WTC11 (cell line): ENCODE results near the gene EPHA1. TPM values are rescaled to one million over a fixed set of nuclear protein-coding genes. Genes with fewer than 3 reads are reported as not detected.

Experiments
- ATAC-seq: fragments of 200-7000 bp; cut with Tn5 transposase; 2 replicates; pipeline ENCODE4 v1.10.0; 2021; ENCODE audit warnings: mild to moderate bottlenecking, moderate library complexity
- CTCF ChIA-PET: fragments of 300-600 bp; sonication (Branson Sonifier 250); formaldehyde crosslinking; loops from one replicate; lab custom pipeline; 2021; ENCODE audit warnings: antibody characterized with exemption; lab: Charles Lee
- POLR2A ChIA-PET: fragments of 350-600 bp; sonication (Branson Sonifier 250); formaldehyde crosslinking; loops from one replicate; lab custom pipeline; 2021; ENCODE audit warnings: antibody characterized with exemption; lab: Charles Lee
- DNase-seq: peaks from one replicate; pipeline ENCODE4 v3.0.0; 2021; ENCODE audit warnings: low spot score
- H3K27ac Mint-ChIP-seq: 2 replicates; pipeline ENCODE4 v1.8.0; 2021; ENCODE audit warnings: mixed read lengths
- H3K27me3 Mint-ChIP-seq: 2 replicates; pipeline ENCODE4 v1.8.0; 2021; ENCODE audit warnings: low read depth, mild to moderate bottlenecking, moderate library complexity, mixed read lengths
- H3K36me3 Mint-ChIP-seq: 2 replicates; pipeline ENCODE4 v1.8.0; 2021; ENCODE audit warnings: mixed read lengths
- H3K4me1 Mint-ChIP-seq: 2 replicates; pipeline ENCODE4 v1.8.0; 2022; ENCODE audit warnings: mixed read lengths
- H3K4me3 Mint-ChIP-seq: 2 replicates; pipeline ENCODE4 v1.8.0; 2021; ENCODE audit warnings: mild to moderate bottlenecking, moderate library complexity, mixed read lengths
- H3K9me3 Mint-ChIP-seq: 2 replicates; pipeline ENCODE4 v1.8.0; 2021; ENCODE audit warnings: mixed read lengths
- ATF1 ChIP-seq: sonication (generic); formaldehyde crosslinking; IDR thresholded peaks from 2 replicates; pipeline ENCODE4 v1.8.1; 2023; ENCODE audit warnings: mild to moderate bottlenecking, moderate library complexity, missing genetic modification reagents
- CREM ChIP-seq: sonication (generic); formaldehyde crosslinking; IDR thresholded peaks from 2 replicates; pipeline ENCODE4 v1.8.1; 2022; ENCODE audit warnings: mild to moderate bottlenecking, missing genetic modification reagents, moderate library complexity
- ELF4 ChIP-seq: sonication (generic); formaldehyde crosslinking; IDR thresholded peaks from 2 replicates; pipeline ENCODE4 v1.8.1; 2022; ENCODE audit warnings: low read depth, mild to moderate bottlenecking, moderate library complexity, missing genetic modification reagents
- ETV6 ChIP-seq: sonication (generic); formaldehyde crosslinking; IDR thresholded peaks from 2 replicates; pipeline ENCODE4 v1.8.1; 2022; ENCODE audit warnings: mild to moderate bottlenecking, missing genetic modification reagents
- FOXP1 ChIP-seq: sonication (generic); formaldehyde crosslinking; IDR thresholded peaks from 2 replicates; pipeline ENCODE4 v1.8.0; 2022; ENCODE audit warnings: missing genetic modification reagents, mild to moderate bottlenecking, moderate library complexity, borderline replicate concordance
- GABPB1 ChIP-seq: sonication (generic); formaldehyde crosslinking; IDR thresholded peaks from 2 replicates; pipeline ENCODE4 v1.8.1; 2023; ENCODE audit warnings: mild to moderate bottlenecking, missing genetic modification reagents
- MXD4 ChIP-seq: fragments of 250-450 bp; sonication (Bioruptor Pico); IDR thresholded peaks from 2 replicates; pipeline ENCODE4 v1.8.0; 2021; ENCODE audit warnings: mild to moderate bottlenecking, moderate library complexity, borderline replicate concordance
- NFE2L1 ChIP-seq: sonication (generic); formaldehyde crosslinking; IDR thresholded peaks from 2 replicates; pipeline ENCODE4 v1.8.1; 2023; ENCODE audit warnings: missing genetic modification reagents
- NR2C2 ChIP-seq: sonication (generic); formaldehyde crosslinking; IDR thresholded peaks from 2 replicates; pipeline ENCODE4 v1.8.0; 2022; ENCODE audit warnings: mild to moderate bottlenecking, missing genetic modification reagents
- OVOL2 ChIP-seq: fragments of 250-450 bp; sonication (Bioruptor Pico); IDR thresholded peaks from 2 replicates; pipeline ENCODE4 v1.9.0; 2021; ENCODE audit warnings: mild to moderate bottlenecking, borderline replicate concordance
- PRRX2 ChIP-seq: fragments of 250-450 bp; sonication (Bioruptor Pico); IDR thresholded peaks from 2 replicates; pipeline ENCODE4 v1.8.0; 2021; ENCODE audit warnings: mild to moderate bottlenecking
- RELA ChIP-seq: sonication (generic); formaldehyde crosslinking; IDR thresholded peaks from 2 replicates; pipeline ENCODE4 v1.8.1; 2022; ENCODE audit warnings: missing genetic modification reagents, mild to moderate bottlenecking, borderline replicate concordance
- SMAD3 ChIP-seq: sonication (generic); formaldehyde crosslinking; IDR thresholded peaks from 2 replicates; pipeline ENCODE4 v1.8.0; 2022; ENCODE audit warnings: missing genetic modification reagents, mild to moderate bottlenecking, borderline replicate concordance
- SMAD4 ChIP-seq: sonication (generic); formaldehyde crosslinking; IDR thresholded peaks from 2 replicates; pipeline ENCODE4 v1.8.0; 2022; ENCODE audit warnings: mild to moderate bottlenecking, missing genetic modification reagents
- TCF7 ChIP-seq: sonication (generic); formaldehyde crosslinking; IDR thresholded peaks from 2 replicates; pipeline ENCODE4 v1.8.0; 2022; ENCODE audit warnings: mild to moderate bottlenecking, low read depth, missing genetic modification reagents, moderate library complexity
- TEAD4 ChIP-seq: sonication (generic); formaldehyde crosslinking; IDR thresholded peaks from 2 replicates; pipeline ENCODE4 v1.8.0; 2022; ENCODE audit warnings: mild to moderate bottlenecking, missing genetic modification reagents
- ZNF121 ChIP-seq: sonication (generic); formaldehyde crosslinking; IDR thresholded peaks from 2 replicates; pipeline ENCODE4 v1.8.0; 2023; ENCODE audit warnings: missing genetic modification reagents
- ZNF138 ChIP-seq: sonication (generic); formaldehyde crosslinking; conservative IDR thresholded peaks from 2 replicates; pipeline ENCODE4 v1.8.1; 2022; ENCODE audit warnings: mild to moderate bottlenecking, moderate library complexity, missing genetic modification reagents
- ZNF232 ChIP-seq: sonication (generic); formaldehyde crosslinking; IDR thresholded peaks from 2 replicates; pipeline ENCODE4 v1.8.0; 2022; ENCODE audit warnings: mild to moderate bottlenecking, missing genetic modification reagents
- ZNF263 ChIP-seq: sonication (generic); formaldehyde crosslinking; IDR thresholded peaks from 2 replicates; pipeline ENCODE4 v1.8.1; 2022; ENCODE audit warnings: low read depth, mild to moderate bottlenecking, moderate library complexity, missing genetic modification reagents
- ZNF416 ChIP-seq: fragments of 250-450 bp; sonication (Bioruptor Pico); IDR thresholded peaks from 2 replicates; pipeline ENCODE4 v1.9.0; 2021; ENCODE audit warnings: mild to moderate bottlenecking, inconsistent platforms
- total RNA-seq: library from RNA; stranded (reverse); gene quantifications from 3 replicates; pipeline ENCODE4 v1.2.3, GENCODE V29; 2021
- TF ChIP-seq, protein P1 (sequence below): sonication (generic); formaldehyde crosslinking; IDR thresholded peaks from 2 replicates; pipeline ENCODE4 v1.8.0; 2022; ENCODE audit warnings: mild to moderate bottlenecking, missing genetic modification reagents
- TF ChIP-seq, protein P2 (sequence below): sonication (generic); formaldehyde crosslinking; IDR thresholded peaks from 2 replicates; pipeline ENCODE4 v1.8.0; 2023; ENCODE audit warnings: missing genetic modification reagents
- TF ChIP-seq, protein P3 (sequence below): fragments of 200-600 bp; IDR thresholded peaks from 2 replicates; pipeline ENCODE4 v1.8.0; 2022; ENCODE audit warnings: antibody characterized with exemption
- TF ChIP-seq, protein P4 (sequence below): fragments of 250-450 bp; sonication (Bioruptor Pico); IDR thresholded peaks from 2 replicates; pipeline ENCODE4 v1.9.0; 2021; ENCODE audit warnings: moderate library complexity, mild to moderate bottlenecking, inconsistent platforms, borderline replicate concordance
- TF ChIP-seq, protein P5 (sequence below): sonication (generic); formaldehyde crosslinking; IDR thresholded peaks from 2 replicates; pipeline ENCODE4 v1.8.1; 2023; ENCODE audit warnings: mild to moderate bottlenecking, missing genetic modification reagents, moderate library complexity
- TF ChIP-seq, protein P6 (sequence below): sonication (generic); formaldehyde crosslinking; conservative IDR thresholded peaks from 2 replicates; pipeline ENCODE4 v1.8.1; 2023; ENCODE audit warnings: mild to moderate bottlenecking, low read depth, missing genetic modification reagents, moderate library complexity

The EPHA1 gene
- total RNA-seq, 1 experiment from 2014 or later, result 203 TPM

DNA sequence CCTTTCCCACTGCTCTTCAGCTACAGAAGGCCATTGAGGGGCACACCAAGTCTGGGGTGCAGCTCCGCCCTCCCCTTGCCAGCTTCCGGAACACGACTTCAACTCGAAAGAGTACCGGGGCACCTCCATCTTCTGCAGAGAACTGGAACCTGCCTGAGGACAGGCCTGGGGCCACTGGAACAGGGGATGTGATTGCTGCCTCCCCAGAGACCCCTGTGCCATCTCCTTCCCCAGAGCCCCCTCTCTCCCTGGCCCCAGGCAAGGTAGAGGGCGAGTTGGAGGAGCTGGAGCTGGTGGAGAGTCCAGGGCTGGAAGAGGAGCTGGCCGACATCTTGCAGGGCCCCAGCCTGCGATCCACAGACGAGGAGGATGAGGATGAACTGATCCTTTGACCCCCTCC lies 57.1 kb downstream of the EPHA1 start:
- peaks cover 8% of the 10 kb centered on the region for H3K27me3 Mint-ChIP-seq
- no peak for ATAC-seq
- DNase-seq, result no peak
- no peak overlapping the region for H3K4me3 Mint-ChIP-seq
- TF ChIP-seq GABPB1 (CRISPR knock-in tag) (no peak), FOXP1 (no peak), OVOL2 (CRISPR knock-in tag) (no peak), ZNF232 (CRISPR knock-in tag) (no peak), ZNF138 (CRISPR knock-in tag) (no peak), ZNF121 (CRISPR knock-in tag) (no peak), NR2C2 (CRISPR knock-in tag) (no peak), TEAD4 (CRISPR knock-in tag) (no peak), TCF7 (CRISPR knock-in tag) (no peak), MXD4 (CRISPR knock-in tag) (no peak), RELA (no peak), ZNF416 (CRISPR knock-in tag) (no peak)
- TF ChIP-seq, protein P1, sequence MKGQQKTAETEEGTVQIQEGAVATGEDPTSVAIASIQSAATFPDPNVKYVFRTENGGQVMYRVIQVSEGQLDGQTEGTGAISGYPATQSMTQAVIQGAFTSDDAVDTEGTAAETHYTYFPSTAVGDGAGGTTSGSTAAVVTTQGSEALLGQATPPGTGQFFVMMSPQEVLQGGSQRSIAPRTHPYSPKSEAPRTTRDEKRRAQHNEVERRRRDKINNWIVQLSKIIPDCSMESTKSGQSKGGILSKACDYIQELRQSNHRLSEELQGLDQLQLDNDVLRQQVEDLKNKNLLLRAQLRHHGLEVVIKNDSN, result no peak
- TF ChIP-seq, protein P2, sequence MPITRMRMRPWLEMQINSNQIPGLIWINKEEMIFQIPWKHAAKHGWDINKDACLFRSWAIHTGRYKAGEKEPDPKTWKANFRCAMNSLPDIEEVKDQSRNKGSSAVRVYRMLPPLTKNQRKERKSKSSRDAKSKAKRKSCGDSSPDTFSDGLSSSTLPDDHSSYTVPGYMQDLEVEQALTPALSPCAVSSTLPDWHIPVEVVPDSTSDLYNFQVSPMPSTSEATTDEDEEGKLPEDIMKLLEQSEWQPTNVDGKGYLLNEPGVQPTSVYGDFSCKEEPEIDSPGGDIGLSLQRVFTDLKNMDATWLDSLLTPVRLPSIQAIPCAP, result no peak
- TF ChIP-seq, protein P3, sequence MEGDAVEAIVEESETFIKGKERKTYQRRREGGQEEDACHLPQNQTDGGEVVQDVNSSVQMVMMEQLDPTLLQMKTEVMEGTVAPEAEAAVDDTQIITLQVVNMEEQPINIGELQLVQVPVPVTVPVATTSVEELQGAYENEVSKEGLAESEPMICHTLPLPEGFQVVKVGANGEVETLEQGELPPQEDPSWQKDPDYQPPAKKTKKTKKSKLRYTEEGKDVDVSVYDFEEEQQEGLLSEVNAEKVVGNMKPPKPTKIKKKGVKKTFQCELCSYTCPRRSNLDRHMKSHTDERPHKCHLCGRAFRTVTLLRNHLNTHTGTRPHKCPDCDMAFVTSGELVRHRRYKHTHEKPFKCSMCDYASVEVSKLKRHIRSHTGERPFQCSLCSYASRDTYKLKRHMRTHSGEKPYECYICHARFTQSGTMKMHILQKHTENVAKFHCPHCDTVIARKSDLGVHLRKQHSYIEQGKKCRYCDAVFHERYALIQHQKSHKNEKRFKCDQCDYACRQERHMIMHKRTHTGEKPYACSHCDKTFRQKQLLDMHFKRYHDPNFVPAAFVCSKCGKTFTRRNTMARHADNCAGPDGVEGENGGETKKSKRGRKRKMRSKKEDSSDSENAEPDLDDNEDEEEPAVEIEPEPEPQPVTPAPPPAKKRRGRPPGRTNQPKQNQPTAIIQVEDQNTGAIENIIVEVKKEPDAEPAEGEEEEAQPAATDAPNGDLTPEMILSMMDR, result no peak
- POLR2A ChIA-PET, result no interaction called here
- H3K36me3 Mint-ChIP-seq, result peaks cover 6% of the 10 kb centered on the region; the same call in 1 of the 2 replicates
- CTCF ChIA-PET, result interaction anchor here (3.8 kb wide), 1 partner anchor 28 kb away, joined by 12 read pairs; no protein-coding TSS in a partner anchor
- peak overlapping the region; percentile 46; the same call in 1 of the 2 replicates for H3K27ac Mint-ChIP-seq
- H3K4me1 Mint-ChIP-seq, result peaks cover 20% of the 10 kb centered on the region
- peaks cover 5% of the 10 kb centered on the region; the same call in 1 of the 2 replicates for H3K9me3 Mint-ChIP-seq

DNA sequence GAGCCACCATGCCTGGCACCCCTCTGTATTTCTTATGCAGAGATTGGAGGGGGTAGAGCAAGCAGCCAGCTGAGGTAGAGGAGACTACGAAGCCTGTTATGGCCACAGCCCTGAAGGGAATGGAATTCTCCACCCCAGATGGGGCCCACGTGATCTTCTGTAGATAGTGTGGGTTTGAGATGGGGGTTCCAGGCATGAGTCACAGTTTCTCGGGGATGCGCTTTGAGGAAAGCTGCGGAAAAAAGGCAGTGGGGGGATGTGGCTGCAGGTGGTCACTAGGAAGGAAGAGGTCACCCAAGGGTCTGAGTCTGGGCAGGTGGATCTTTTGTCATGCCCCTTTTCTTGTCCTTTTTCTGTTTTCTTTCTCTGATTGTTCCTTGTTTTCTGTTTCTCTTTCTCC lies 57.6 kb downstream of the EPHA1 start:
- DNase-seq (no peak), ATAC-seq (no peak)
- Mint-ChIP-seq H3K4me3 (no peak overlapping the region), H3K9me3 (peaks cover 5% of the 10 kb centered on the region; the same call in 1 of the 2 replicates), H3K27me3 (peaks cover 12% of the 10 kb centered on the region), H3K36me3 (peaks cover 6% of the 10 kb centered on the region; the same call in 1 of the 2 replicates), H3K4me1 (peaks cover 25% of the 10 kb centered on the region), H3K27ac (no peak overlapping the region)
- TF ChIP-seq, protein P4, sequence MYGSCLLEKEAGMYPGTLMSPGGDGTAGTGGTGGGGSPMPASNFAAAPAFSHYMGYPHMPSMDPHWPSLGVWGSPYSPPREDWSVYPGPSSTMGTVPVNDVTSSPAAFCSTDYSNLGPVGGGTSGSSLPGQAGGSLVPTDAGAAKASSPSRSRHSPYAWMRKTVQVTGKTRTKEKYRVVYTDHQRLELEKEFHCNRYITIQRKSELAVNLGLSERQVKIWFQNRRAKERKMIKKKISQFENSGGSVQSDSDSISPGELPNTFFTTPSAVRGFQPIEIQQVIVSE, result no peak
- TF ChIP-seq PRRX2, result no peak
- TF ChIP-seq NFE2L1 (CRISPR knock-in tag), result no peak
- no peak for TF ChIP-seq ZNF263
- TF ChIP-seq, protein P5, sequence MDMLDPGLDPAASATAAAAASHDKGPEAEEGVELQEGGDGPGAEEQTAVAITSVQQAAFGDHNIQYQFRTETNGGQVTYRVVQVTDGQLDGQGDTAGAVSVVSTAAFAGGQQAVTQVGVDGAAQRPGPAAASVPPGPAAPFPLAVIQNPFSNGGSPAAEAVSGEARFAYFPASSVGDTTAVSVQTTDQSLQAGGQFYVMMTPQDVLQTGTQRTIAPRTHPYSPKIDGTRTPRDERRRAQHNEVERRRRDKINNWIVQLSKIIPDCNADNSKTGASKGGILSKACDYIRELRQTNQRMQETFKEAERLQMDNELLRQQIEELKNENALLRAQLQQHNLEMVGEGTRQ (CRISPR knock-in tag), result no peak
- TF ChIP-seq ATF1 (CRISPR knock-in tag), result no peak
- TF ChIP-seq, protein P6, sequence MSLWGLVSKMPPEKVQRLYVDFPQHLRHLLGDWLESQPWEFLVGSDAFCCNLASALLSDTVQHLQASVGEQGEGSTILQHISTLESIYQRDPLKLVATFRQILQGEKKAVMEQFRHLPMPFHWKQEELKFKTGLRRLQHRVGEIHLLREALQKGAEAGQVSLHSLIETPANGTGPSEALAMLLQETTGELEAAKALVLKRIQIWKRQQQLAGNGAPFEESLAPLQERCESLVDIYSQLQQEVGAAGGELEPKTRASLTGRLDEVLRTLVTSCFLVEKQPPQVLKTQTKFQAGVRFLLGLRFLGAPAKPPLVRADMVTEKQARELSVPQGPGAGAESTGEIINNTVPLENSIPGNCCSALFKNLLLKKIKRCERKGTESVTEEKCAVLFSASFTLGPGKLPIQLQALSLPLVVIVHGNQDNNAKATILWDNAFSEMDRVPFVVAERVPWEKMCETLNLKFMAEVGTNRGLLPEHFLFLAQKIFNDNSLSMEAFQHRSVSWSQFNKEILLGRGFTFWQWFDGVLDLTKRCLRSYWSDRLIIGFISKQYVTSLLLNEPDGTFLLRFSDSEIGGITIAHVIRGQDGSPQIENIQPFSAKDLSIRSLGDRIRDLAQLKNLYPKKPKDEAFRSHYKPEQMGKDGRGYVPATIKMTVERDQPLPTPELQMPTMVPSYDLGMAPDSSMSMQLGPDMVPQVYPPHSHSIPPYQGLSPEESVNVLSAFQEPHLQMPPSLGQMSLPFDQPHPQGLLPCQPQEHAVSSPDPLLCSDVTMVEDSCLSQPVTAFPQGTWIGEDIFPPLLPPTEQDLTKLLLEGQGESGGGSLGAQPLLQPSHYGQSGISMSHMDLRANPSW (CRISPR knock-in tag), result no peak
- TF ChIP-seq ELF4, result no peak
- TF ChIP-seq, protein P2, result no peak
- TF ChIP-seq SMAD3 (CRISPR knock-in tag), result no peak
- no peak for TF ChIP-seq SMAD4 (CRISPR knock-in tag)
- no peak for TF ChIP-seq CREM (CRISPR knock-in tag)
- TF ChIP-seq ETV6 (CRISPR knock-in tag), result no peak
- no peak for TF ChIP-seq OVOL2 (CRISPR knock-in tag)
- CTCF ChIA-PET, result interaction anchor here (3.8 kb wide), 1 partner anchor 29 kb away, joined by 12 read pairs; no protein-coding TSS in a partner anchor
- POLR2A ChIA-PET, result no interaction called here
